IMR-90 (cell line): ENCODE measurements around the gene SDHAF1. TPM values are rescaled to one million over a fixed set of nuclear protein-coding genes. Genes with fewer than 3 reads are reported as not detected.

Experiments used
- ATAC-seq: fragments of 200-7000 bp; cut with Tn5 transposase; 2 replicates; pipeline ENCODE4 v1.9.1; 2020; ENCODE audit warnings: low read depth, mild to moderate bottlenecking, moderate library complexity
- BruUV-seq: library from RNA; stranded (reverse); fragments of 400-500 nt; replicated peaks from 2 replicates; lab custom pipeline; 2021; lab: Mats Ljungman, UMichigan
- CTCF ChIA-PET: fragments of 300-600 bp; formaldehyde crosslinking; extraction: SDS; loops from one replicate; lab custom pipeline; 2021; ENCODE audit warnings: antibody characterized with exemption; lab: Yijun Ruan, JAX
- POLR2A ChIA-PET: fragments of 300-600 bp; sonication (Branson Sonifier 250); formaldehyde crosslinking; loops from one replicate; lab custom pipeline; 2022; ENCODE audit warnings: antibody characterized with exemption; ENCODE audit not compliant: unreplicated experiment; lab: Charles Lee
- DNase-seq: peaks from one replicate; pipeline ENCODE4 v3.0.0; 2013
- H2AFZ ChIP-seq: replicated peaks from 2 replicates; pipeline ENCODE3; 2013; ENCODE audit warnings: low read length, mild to moderate bottlenecking; ENCODE audit not compliant: poor library complexity
- H2AK5ac ChIP-seq: 2 replicates; pipeline ENCODE4 v1.6.1; 2013; ENCODE audit warnings: low read depth, low read length, inconsistent platforms
- H2AK9ac ChIP-seq: replicated peaks from 2 replicates; pipeline ENCODE3; 2013; ENCODE audit warnings: mild to moderate bottlenecking, low read depth, low read length, moderate library complexity; ENCODE audit not compliant: poor library complexity
- H2BK120ac ChIP-seq: 2 replicates; pipeline ENCODE4 v1.6.1; 2013; ENCODE audit warnings: low read depth, low read length, inconsistent platforms
- H2BK15ac ChIP-seq: 3 replicates; pipeline ENCODE4 v1.6.1; 2013; ENCODE audit warnings: low read depth, low read length, inconsistent platforms
- H2BK20ac ChIP-seq: 2 replicates; pipeline ENCODE4 v1.6.1; 2013; ENCODE audit warnings: low read depth, mild to moderate bottlenecking, inconsistent platforms, low read length, moderate library complexity
- H2BK5ac ChIP-seq: 2 replicates; pipeline ENCODE4 v1.6.1; 2013; ENCODE audit warnings: mild to moderate bottlenecking, low read depth, low read length, inconsistent platforms; ENCODE audit not compliant: poor library complexity, severe bottlenecking
- H3K14ac ChIP-seq: replicated peaks from 2 replicates; pipeline ENCODE4 v1.6.1; 2013; ENCODE audit warnings: low read depth, low read length, inconsistent platforms
- H3K18ac ChIP-seq: 2 replicates; pipeline ENCODE4 v1.6.1; 2013; ENCODE audit warnings: low read depth, low read length, control low read depth
- H3K23ac ChIP-seq: 2 replicates; pipeline ENCODE4 v1.6.1; 2013; ENCODE audit warnings: low read depth, low read length, inconsistent platforms
- H3K27ac ChIP-seq: 2 replicates; pipeline ENCODE4 v1.5.1; 2013; ENCODE audit warnings: mild to moderate bottlenecking, control low read depth, low read length; ENCODE audit not compliant: insufficient read depth
- H3K27me3 ChIP-seq: 2 replicates; pipeline ENCODE4 v1.6.1; 2013; ENCODE audit warnings: low read length; ENCODE audit not compliant: control insufficient read depth, insufficient read depth
- H3K36me3 ChIP-seq: 2 replicates; pipeline ENCODE4 v1.6.1; 2013; ENCODE audit warnings: low read length, mixed read lengths; ENCODE audit not compliant: control insufficient read depth, insufficient read depth
- H3K4ac ChIP-seq: 2 replicates; pipeline ENCODE4 v1.6.1; 2013; ENCODE audit warnings: low read depth, low read length, inconsistent platforms
- H3K4me1 ChIP-seq: 2 replicates; pipeline ENCODE4 v1.6.1; 2013; ENCODE audit warnings: low read length, mixed read lengths; ENCODE audit not compliant: control insufficient read depth, insufficient read depth
- H3K4me2 ChIP-seq: 2 replicates; pipeline ENCODE4 v1.6.1; 2013; ENCODE audit warnings: low read depth, mild to moderate bottlenecking, control low read depth, low read length, moderate library complexity
- H3K4me3 ChIP-seq: 2 replicates; pipeline ENCODE4 v1.5.1; 2013; ENCODE audit warnings: low read depth, mild to moderate bottlenecking, control low read depth, low read length, moderate library complexity; ENCODE audit not compliant: insufficient read depth
- H3K56ac ChIP-seq: 2 replicates; pipeline ENCODE4 v1.6.1; 2013; ENCODE audit warnings: low read length, inconsistent platforms; ENCODE audit not compliant: insufficient read depth; ENCODE audit errors: extremely low read depth
- H3K79me1 ChIP-seq, 2 experiments: 2 replicates each; pipeline ENCODE4 v1.6.1; 2013; ENCODE audit warnings: low read length in 2 of 2, inconsistent platforms in 1 of 2, low read depth in 1 of 2
- H3K9ac ChIP-seq: 2 replicates; pipeline ENCODE4 v1.6.1; 2013; ENCODE audit warnings: low read depth, low read length, control low read depth
- H3K9me1 ChIP-seq: 2 replicates; pipeline ENCODE4 v1.6.1; 2013; ENCODE audit warnings: low read length, inconsistent platforms; ENCODE audit not compliant: insufficient read depth
- H3K9me3 ChIP-seq: 2 replicates; pipeline ENCODE4 v1.6.1; 2013; ENCODE audit warnings: low read length; ENCODE audit not compliant: control insufficient read depth, insufficient read depth
- H4K20me1 ChIP-seq: 2 replicates; pipeline ENCODE4 v1.6.1; 2013; ENCODE audit warnings: low read length, inconsistent platforms; ENCODE audit not compliant: insufficient read depth
- H4K5ac ChIP-seq: 2 replicates; pipeline ENCODE4 v1.6.1; 2013; ENCODE audit warnings: mild to moderate bottlenecking, low read depth, low read length, control low read depth
- H4K8ac ChIP-seq, 2 experiments: 2 replicates each; pipeline ENCODE4 v1.6.1; 2013; ENCODE audit warnings: low read depth in 2 of 2, low read length in 2 of 2, control low read depth in 1 of 2, inconsistent platforms in 1 of 2
- H4K91ac ChIP-seq: 2 replicates; pipeline ENCODE4 v1.6.1; 2013; ENCODE audit warnings: low read depth, low read length, inconsistent platforms; ENCODE audit not compliant: insufficient read depth
- BHLHE40 ChIP-seq: fragments of 150-350 bp; IDR thresholded peaks from 2 replicates; pipeline ENCODE4 v1.6.1; 2016; ENCODE audit warnings: mild to moderate bottlenecking, low read depth, low read length
- CEBPB ChIP-seq: IDR thresholded peaks from 2 replicates; pipeline ENCODE4 v1.6.1; 2012; ENCODE audit warnings: low read depth, low read length, improper control_type of control experiment
- CHD1 ChIP-seq: IDR thresholded peaks from 2 replicates; pipeline ENCODE4 v1.6.1; 2012; ENCODE audit warnings: low read depth, low read length, improper control_type of control experiment
- CTCF ChIP-seq: conservative IDR thresholded peaks from 2 replicates; pipeline ENCODE4 v1.5.1; 2012; ENCODE audit warnings: mild to moderate bottlenecking, low read depth, low read length, improper control_type of control experiment
- ELK1 ChIP-seq: fragments of 150-350 bp; IDR thresholded peaks from 2 replicates; pipeline ENCODE4 v1.6.1; 2016; ENCODE audit warnings: low read depth, mild to moderate bottlenecking, low read length, moderate library complexity, borderline replicate concordance
- FOS ChIP-seq: fragments of 150-350 bp; IDR thresholded peaks from 2 replicates; pipeline ENCODE4 v1.6.1; 2016; ENCODE audit warnings: low read depth, low read length
- MAFK ChIP-seq: IDR thresholded peaks from 2 replicates; pipeline ENCODE4 v1.6.1; 2012; ENCODE audit warnings: low read depth, low read length, improper control_type of control experiment
- MAZ ChIP-seq: IDR thresholded peaks from 2 replicates; pipeline ENCODE4 v1.6.1; 2012; ENCODE audit warnings: low read depth, mild to moderate bottlenecking, low read length, improper control_type of control experiment, moderate library complexity, borderline replicate concordance
- MXI1 ChIP-seq: IDR thresholded peaks from 2 replicates; pipeline ENCODE4 v1.6.1; 2012; ENCODE audit warnings: low read depth, mild to moderate bottlenecking, low read length, moderate library complexity, borderline replicate concordance
- NFE2L2 ChIP-seq: fragments of 150-350 bp; IDR thresholded peaks from 2 replicates; pipeline ENCODE4 v1.6.1; 2016; ENCODE audit warnings: low read depth, mild to moderate bottlenecking, low read length
- POLR2A ChIP-seq: IDR thresholded peaks from 2 replicates; pipeline ENCODE4 v1.6.1; 2012; ENCODE audit warnings: mild to moderate bottlenecking, low read depth, low read length
- RAD21 ChIP-seq: IDR thresholded peaks from 2 replicates; pipeline ENCODE4 v1.6.1; 2012; ENCODE audit warnings: low read length, improper control_type of control experiment
- RCOR1 ChIP-seq: IDR thresholded peaks from 2 replicates; pipeline ENCODE4 v1.6.1; 2012; ENCODE audit warnings: mild to moderate bottlenecking, low read length, improper control_type of control experiment; ENCODE audit not compliant: insufficient replicate concordance
- RFX5 ChIP-seq: IDR thresholded peaks from 2 replicates; pipeline ENCODE4 v1.8.0; 2012; ENCODE audit warnings: low read depth, mild to moderate bottlenecking, low read length, moderate library complexity
- SMC3 ChIP-seq: fragments of 150-350 bp; IDR thresholded peaks from 2 replicates; pipeline ENCODE4 v1.6.1; 2016; ENCODE audit warnings: low read depth, mild to moderate bottlenecking, antibody characterized with exemption, low read length, moderate library complexity
- USF2 ChIP-seq: fragments of 150-350 bp; IDR thresholded peaks from 2 replicates; pipeline ENCODE4 v1.6.1; 2017; ENCODE audit warnings: mild to moderate bottlenecking, antibody characterized with exemption, low read length, low read depth
- WGBS, 2 experiments: methylation state at CpG; one replicate each; pipeline versions ENCODE4 v1.1.5 to v1.1.7; 2013; ENCODE audit warnings: missing lambda C conversion rate in 2 of 2; ENCODE audit not compliant: insufficient read length in 1 of 2; ENCODE audit errors: extremely low coverage in 2 of 2; 5-methylcytosine and 5-hydroxymethylcytosine counted together
- dilution Hi-C: fragments of 300-500 bp; cut with HindIII; formaldehyde crosslinking; loops from one replicate; pipeline ENCODE4 v1.14.3; 2018; ENCODE audit warnings: low sequenced_read_pairs; ENCODE audit not compliant: unreplicated experiment
- in situ Hi-C: fragments of 300-500 bp; cut with MboI; formaldehyde crosslinking; loops from 3 replicates; pipeline ENCODE4 v1.14.3; 2019; ENCODE audit warnings: low sequenced_read_pairs, inconsistent platforms, mixed read lengths
- intact Hi-C: fragments of 100-400 bp; cut with micrococcal nuclease; formaldehyde crosslinking; loops from 2 replicates; pipeline ENCODE4 v1.10.0; 2022
- polyA plus RNA-seq, 3 experiments: library from polyadenylated mRNA; depleted of rRNA; stranded (reverse); fragments of >200 nt; gene quantifications; 2 replicates each; pipeline ENCODE4 v1.2.3, GENCODE V29; 2012; ENCODE audit warnings: low replicate concordance in 1 of 3
- total RNA-seq: library from RNA; depleted of rRNA; stranded (reverse); fragments of >200 nt; gene quantifications from 2 replicates; pipeline ENCODE4 v1.2.3, GENCODE V29; 2012

The SDHAF1 gene
- total and polyA plus RNA-seq, 2 of the 4 experiments (the other 2 are of a cell fraction) = 4.8 to 9.9 TPM

GRCh38 chr19:35978271-35978670 lies 16.7 kb upstream of the SDHAF1 start:
- BruUV-seq = no TSS peak

More at GRCh38 chr19:35978271-35978670, 16.7 kb upstream of the SDHAF1 start:
- no peak overlapping the region for H3K14ac ChIP-seq
- ChIA-PET POLR2A (no interaction called here), CTCF (no interaction called here)
- WGBS, 2 experiments = 40% methylated on average over 3 of the region's 5 CpGs; no CpG with 5 or more reads in 1 of the 2 experiments
- no peak overlapping the region for H2BK15ac ChIP-seq
- no peaks in the 10 kb centered on the region for H3K9me3 ChIP-seq
- no peaks in the 10 kb centered on the region for H3K79me1 ChIP-seq
- no peak overlapping the region for H3K4me3 ChIP-seq
- no peak overlapping the region for H4K91ac ChIP-seq
- dilution Hi-C loops = no loop called here
- H3K9ac ChIP-seq = no peak overlapping the region
- no peak overlapping the region for H3K18ac ChIP-seq
- no peak overlapping the region for H3K56ac ChIP-seq
- no peak overlapping the region for H3K27ac ChIP-seq
- H3K4me2 ChIP-seq = no peak overlapping the region
- no peak overlapping the region for H4K8ac ChIP-seq
- H4K20me1 ChIP-seq = no peaks in the 10 kb centered on the region
- in situ Hi-C loops = no loop called here
- H3K23ac ChIP-seq = no peak overlapping the region
- TF ChIP-seq MAZ (no peak), POLR2A (no peak), CHD1 (no peak), RAD21 (no peak), CTCF (no peak), ELK1 (no peak), SMC3 (no peak), MXI1 (no peak), MAFK (no peak), NFE2L2 (no peak), USF2 (no peak), RCOR1 (no peak), BHLHE40 (no peak), CEBPB (no peak), FOS (no peak), RFX5 (no peak)
- no peaks in the 10 kb centered on the region for H3K9me1 ChIP-seq
- no peak overlapping the region for H2AFZ ChIP-seq
- H3K36me3 ChIP-seq = no peaks in the 10 kb centered on the region
- no peak overlapping the region for H2AK5ac ChIP-seq
- H2BK20ac ChIP-seq = no peak overlapping the region
- H3K4me1 ChIP-seq = no peaks in the 10 kb centered on the region
- H2BK5ac ChIP-seq = no peak overlapping the region
- ATAC-seq = no peak
- no peak overlapping the region for H2AK9ac ChIP-seq
- H3K4ac ChIP-seq = no peak overlapping the region
- no peak overlapping the region for H4K5ac ChIP-seq
- no peak overlapping the region for H2BK120ac ChIP-seq
- H3K27me3 ChIP-seq = peaks cover 13% of the 10 kb centered on the region
- intact Hi-C loops = no loop called here
- no peak for DNase-seq
